Measurements from ENCODE around the gene TCF7L2.

DNA sequence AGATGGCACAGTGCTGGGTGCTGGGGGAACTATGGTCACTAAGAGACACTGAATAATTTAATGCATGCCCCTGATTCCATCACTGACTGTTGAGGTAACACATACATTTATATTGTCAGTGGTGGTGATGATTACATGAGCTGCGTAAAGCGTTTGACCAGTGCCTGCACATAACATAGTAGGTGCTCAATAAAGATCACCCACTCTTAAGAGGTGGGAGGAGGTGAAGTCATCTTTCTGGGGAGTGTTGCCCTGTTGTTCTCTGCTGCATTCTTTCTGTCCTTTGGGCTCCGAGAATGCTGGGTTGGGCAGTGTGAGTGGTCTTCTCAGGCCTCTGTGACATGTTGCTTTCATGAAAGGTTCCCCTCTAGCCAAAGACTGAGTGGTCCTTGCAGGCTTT lies 68.0 kb downstream of the TCF7L2 start:
- TF ChIP-seq MYC (IDR thresholded peaks at IDR 0.05; ENCODE audit: low read depth, low read length) = no peak
- TF ChIP-seq MYC (CRISPR knock-in tag; IDR thresholded peaks at IDR 0.05; ENCODE audit: borderline replicate concordance, low read depth) = no peak
- TF ChIP-seq, protein P1, sequence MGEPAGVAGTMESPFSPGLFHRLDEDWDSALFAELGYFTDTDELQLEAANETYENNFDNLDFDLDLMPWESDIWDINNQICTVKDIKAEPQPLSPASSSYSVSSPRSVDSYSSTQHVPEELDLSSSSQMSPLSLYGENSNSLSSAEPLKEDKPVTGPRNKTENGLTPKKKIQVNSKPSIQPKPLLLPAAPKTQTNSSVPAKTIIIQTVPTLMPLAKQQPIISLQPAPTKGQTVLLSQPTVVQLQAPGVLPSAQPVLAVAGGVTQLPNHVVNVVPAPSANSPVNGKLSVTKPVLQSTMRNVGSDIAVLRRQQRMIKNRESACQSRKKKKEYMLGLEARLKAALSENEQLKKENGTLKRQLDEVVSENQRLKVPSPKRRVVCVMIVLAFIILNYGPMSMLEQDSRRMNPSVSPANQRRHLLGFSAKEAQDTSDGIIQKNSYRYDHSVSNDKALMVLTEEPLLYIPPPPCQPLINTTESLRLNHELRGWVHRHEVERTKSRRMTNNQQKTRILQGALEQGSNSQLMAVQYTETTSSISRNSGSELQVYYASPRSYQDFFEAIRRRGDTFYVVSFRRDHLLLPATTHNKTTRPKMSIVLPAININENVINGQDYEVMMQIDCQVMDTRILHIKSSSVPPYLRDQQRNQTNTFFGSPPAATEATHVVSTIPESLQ (CRISPR knock-in tag; IDR thresholded peaks at IDR 0.05) = no peak
- no peak for TF ChIP-seq ZKSCAN1 (IDR thresholded peaks at IDR 0.05; ENCODE audit: low read depth, low read length)
- TF ChIP-seq, protein P2, sequence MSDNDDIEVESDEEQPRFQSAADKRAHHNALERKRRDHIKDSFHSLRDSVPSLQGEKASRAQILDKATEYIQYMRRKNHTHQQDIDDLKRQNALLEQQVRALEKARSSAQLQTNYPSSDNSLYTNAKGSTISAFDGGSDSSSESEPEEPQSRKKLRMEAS (CRISPR knock-in tag; IDR thresholded peaks at IDR 0.05) = no peak
- no peak for TF ChIP-seq CEBPB (tag; IDR thresholded peaks at IDR 0.05)
- TF ChIP-seq KLF1 (tag; IDR thresholded peaks at IDR 0.05) = no peak
- TF ChIP-seq, protein P3, sequence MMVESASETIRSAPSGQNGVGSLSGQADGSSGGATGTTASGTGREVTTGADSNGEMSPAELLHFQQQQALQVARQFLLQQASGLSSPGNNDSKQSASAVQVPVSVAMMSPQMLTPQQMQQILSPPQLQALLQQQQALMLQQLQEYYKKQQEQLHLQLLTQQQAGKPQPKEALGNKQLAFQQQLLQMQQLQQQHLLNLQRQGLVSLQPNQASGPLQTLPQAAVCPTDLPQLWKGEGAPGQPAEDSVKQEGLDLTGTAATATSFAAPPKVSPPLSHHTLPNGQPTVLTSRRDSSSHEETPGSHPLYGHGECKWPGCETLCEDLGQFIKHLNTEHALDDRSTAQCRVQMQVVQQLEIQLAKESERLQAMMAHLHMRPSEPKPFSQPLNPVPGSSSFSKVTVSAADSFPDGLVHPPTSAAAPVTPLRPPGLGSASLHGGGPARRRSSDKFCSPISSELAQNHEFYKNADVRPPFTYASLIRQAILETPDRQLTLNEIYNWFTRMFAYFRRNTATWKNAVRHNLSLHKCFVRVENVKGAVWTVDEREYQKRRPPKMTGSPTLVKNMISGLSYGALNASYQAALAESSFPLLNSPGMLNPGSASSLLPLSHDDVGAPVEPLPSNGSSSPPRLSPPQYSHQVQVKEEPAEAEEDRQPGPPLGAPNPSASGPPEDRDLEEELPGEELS (CRISPR knock-in tag; IDR thresholded peaks at IDR 0.05; ENCODE audit: borderline replicate concordance) = no peak
- TF ChIP-seq, protein P4, sequence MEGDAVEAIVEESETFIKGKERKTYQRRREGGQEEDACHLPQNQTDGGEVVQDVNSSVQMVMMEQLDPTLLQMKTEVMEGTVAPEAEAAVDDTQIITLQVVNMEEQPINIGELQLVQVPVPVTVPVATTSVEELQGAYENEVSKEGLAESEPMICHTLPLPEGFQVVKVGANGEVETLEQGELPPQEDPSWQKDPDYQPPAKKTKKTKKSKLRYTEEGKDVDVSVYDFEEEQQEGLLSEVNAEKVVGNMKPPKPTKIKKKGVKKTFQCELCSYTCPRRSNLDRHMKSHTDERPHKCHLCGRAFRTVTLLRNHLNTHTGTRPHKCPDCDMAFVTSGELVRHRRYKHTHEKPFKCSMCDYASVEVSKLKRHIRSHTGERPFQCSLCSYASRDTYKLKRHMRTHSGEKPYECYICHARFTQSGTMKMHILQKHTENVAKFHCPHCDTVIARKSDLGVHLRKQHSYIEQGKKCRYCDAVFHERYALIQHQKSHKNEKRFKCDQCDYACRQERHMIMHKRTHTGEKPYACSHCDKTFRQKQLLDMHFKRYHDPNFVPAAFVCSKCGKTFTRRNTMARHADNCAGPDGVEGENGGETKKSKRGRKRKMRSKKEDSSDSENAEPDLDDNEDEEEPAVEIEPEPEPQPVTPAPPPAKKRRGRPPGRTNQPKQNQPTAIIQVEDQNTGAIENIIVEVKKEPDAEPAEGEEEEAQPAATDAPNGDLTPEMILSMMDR (IDR thresholded peaks at IDR 0.05 in 2 of 3, conservative IDR thresholded peaks at IDR 0.05 in 1 of 3; ENCODE audit: insufficient read depth in 2 of 3, low read depth in 1 of 3, low read length in 3 of 3) = no peak
- TF ChIP-seq EZH2 (IDR thresholded peaks at IDR 0.05; ENCODE audit: borderline replicate concordance, low read depth, low read length) = no peak
- TF ChIP-seq HDAC2 (IDR thresholded peaks at IDR 0.05) = no peak
- no peak for TF ChIP-seq SREBF1 (IDR thresholded peaks at IDR 0.05; ENCODE audit: borderline replicate concordance, low read depth, low read length)
- TF ChIP-seq ZNF408 (CRISPR knock-in tag; IDR thresholded peaks at IDR 0.05; ENCODE audit: low read depth) = no peak
- TF ChIP-seq POLR2AphosphoS2 (IDR thresholded peaks at IDR 0.05; ENCODE audit: low read length) = no peak
